Measurements from ENCODE around the gene UTP14C. TPM values are rescaled to one million over a fixed set of nuclear protein-coding genes. Genes with fewer than 3 reads are reported as not detected.

Gene UTP14C
- total RNA-seq, 1 donor from 2014 or later, result 19.1 TPM

- Mint-ChIP-seq H3K4me3 (ENCODE audit: unreplicated experiment) (no peak overlapping the region), H3K4me1 (ENCODE audit: low read depth, unreplicated experiment) (peaks cover 2% of the 10 kb centered on the region), H3K27ac (ENCODE audit: unreplicated experiment) (no peak overlapping the region), H3K27me3 (ENCODE audit: unreplicated experiment) (peaks cover 3% of the 10 kb centered on the region), H3K9me3 (ENCODE audit: unreplicated experiment) (no peaks in the 10 kb centered on the region), H3K36me3 (ENCODE audit: unreplicated experiment) (no peaks in the 10 kb centered on the region)
- TF ChIP-seq CTCF (IDR thresholded peaks at IDR 0.05; ENCODE audit: partially characterized antibody, unreplicated experiment), result no peak
- no peak for DNase-seq
Measured at GRCh38 chr13:52036037-52036436, 11.5 kb downstream of the UTP14C start.

- H3K27ac Mint-ChIP-seq (ENCODE audit: unreplicated experiment), result no peak overlapping the region
- H3K27me3 Mint-ChIP-seq (ENCODE audit: unreplicated experiment), result no peaks in the 10 kb centered on the region
- no peaks in the 10 kb centered on the region for H3K4me1 Mint-ChIP-seq (ENCODE audit: low read depth, unreplicated experiment)
- H3K36me3 Mint-ChIP-seq (ENCODE audit: unreplicated experiment), result no peaks in the 10 kb centered on the region
- DNase-seq, result no peak
- no peak for TF ChIP-seq CTCF (IDR thresholded peaks at IDR 0.05; ENCODE audit: partially characterized antibody, unreplicated experiment)
- H3K4me3 Mint-ChIP-seq (ENCODE audit: unreplicated experiment), result no peak overlapping the region
- H3K9me3 Mint-ChIP-seq (ENCODE audit: unreplicated experiment), result peaks cover 1% of the 10 kb centered on the region
Measured at GRCh38 chr13:52043675-52044074, 19.2 kb downstream of the UTP14C start.

- H3K27ac Mint-ChIP-seq (ENCODE audit: unreplicated experiment), result no peak overlapping the region
- DNase-seq, result no peak
- H3K36me3 Mint-ChIP-seq (ENCODE audit: unreplicated experiment), result no peaks in the 10 kb centered on the region
- H3K9me3 Mint-ChIP-seq (ENCODE audit: unreplicated experiment), result peaks cover 1% of the 10 kb centered on the region
- no peaks in the 10 kb centered on the region for H3K27me3 Mint-ChIP-seq (ENCODE audit: unreplicated experiment)
- no peak overlapping the region for H3K4me3 Mint-ChIP-seq (ENCODE audit: unreplicated experiment)
- no peak for TF ChIP-seq CTCF (IDR thresholded peaks at IDR 0.05; ENCODE audit: partially characterized antibody, unreplicated experiment)
- H3K4me1 Mint-ChIP-seq (ENCODE audit: low read depth, unreplicated experiment), result no peaks in the 10 kb centered on the region
Measured at GRCh38 chr13:52047463-52047862, 23.0 kb downstream of the UTP14C start.

- TF ChIP-seq CTCF (IDR thresholded peaks at IDR 0.05; ENCODE audit: partially characterized antibody, unreplicated experiment), result no peak
- Mint-ChIP-seq H3K9me3 (ENCODE audit: unreplicated experiment) (peaks cover 1% of the 10 kb centered on the region), H3K36me3 (ENCODE audit: unreplicated experiment) (no peaks in the 10 kb centered on the region), H3K4me1 (ENCODE audit: low read depth, unreplicated experiment) (no peaks in the 10 kb centered on the region), H3K27ac (ENCODE audit: unreplicated experiment) (no peak overlapping the region), H3K27me3 (ENCODE audit: unreplicated experiment) (no peaks in the 10 kb centered on the region), H3K4me3 (ENCODE audit: unreplicated experiment) (no peak overlapping the region)
- no peak for DNase-seq
Measured at GRCh38 chr13:52048516-52048915, 24.0 kb downstream of the UTP14C start.

GRCh38 chr13:52051400-52051799 lies 26.9 kb downstream of the UTP14C start:
- Mint-ChIP-seq H3K27me3 (ENCODE audit: unreplicated experiment) (no peaks in the 10 kb centered on the region), H3K9me3 (ENCODE audit: unreplicated experiment) (no peaks in the 10 kb centered on the region), H3K4me1 (ENCODE audit: low read depth, unreplicated experiment) (no peaks in the 10 kb centered on the region)

More at GRCh38 chr13:52051400-52051799, 26.9 kb downstream of the UTP14C start:
- no peak overlapping the region for H3K27ac Mint-ChIP-seq (ENCODE audit: unreplicated experiment)
- no peak for DNase-seq
- TF ChIP-seq CTCF (IDR thresholded peaks at IDR 0.05; ENCODE audit: partially characterized antibody, unreplicated experiment), result no peak
- H3K36me3 Mint-ChIP-seq (ENCODE audit: unreplicated experiment), result no peaks in the 10 kb centered on the region
- no peak overlapping the region for H3K4me3 Mint-ChIP-seq (ENCODE audit: unreplicated experiment)

Measured in glutamatergic neuron (in vitro differentiated cells).